Right renal cortex interstitium (tissue), 3 donors: ENCODE measurements around the gene TRAF3. TPM values are rescaled to one million over a fixed set of nuclear protein-coding genes. Genes with fewer than 3 reads are reported as not detected.

Source experiments
- DNase-seq, 3 donors: peaks; one replicate each; pipeline ENCODE4 v3.0.0-alpha.2; 2013; ENCODE audit warnings: low read depth in 3 of 3, low spot score in 2 of 3
- polyA plus RNA-seq, 3 donors: library from polyadenylated mRNA; unstranded; fragments of 120-200 nt; gene quantifications; one replicate each; pipeline ENCODE4 v1.2.1, GENCODE V29; 2013; ENCODE audit not compliant: insufficient read length in 3 of 3

Gene TRAF3
- 10 to 100 TPM; 15.9 to 17.1 (median 16.7) TPM for polyA plus RNA-seq

- DNase-seq, result no peak
These were observed at the start of gene TRAF3 for GRCh38 chr14:102776761-102777710. Gene TRAF3, plus strand, starts transcription at chr14:102777449. Its CDS starts 92,753 bp downstream, at chr14:102870202.

- DNase-seq, result no peak
These were observed 48.7 kb upstream of the TRAF3 start for GRCh38 chr14:102728501-102728900.

- DNase-seq, result no peak
These were observed 48.0 kb upstream of the TRAF3 start for GRCh38 chr14:102729268-102729667.

- no peak for DNase-seq
These were observed 47.4 kb upstream of the TRAF3 start for GRCh38 chr14:102729825-102730224.

GRCh38 chr14:102731101-102731870 is 46.0 kb upstream of the TRAF3 start:
- no peak for DNase-seq

GRCh38 chr14:102731871-102732800 is 45.1 kb upstream of the TRAF3 start:
- no peak for DNase-seq

- DNase-seq, result no peak
These were observed 44.3 kb upstream of the TRAF3 start for GRCh38 chr14:102732924-102733323.

GRCh38 chr14:102733326-102733725 is 43.9 kb upstream of the TRAF3 start:
- no peak for DNase-seq

- no peak for DNase-seq
These were observed 42.8 kb upstream of the TRAF3 start for GRCh38 chr14:102734436-102734835.

GRCh38 chr14:102736956-102737355 is 40.3 kb upstream of the TRAF3 start:
- DNase-seq, result no peak

GRCh38 chr14:102737402-102738372 is 39.6 kb upstream of the TRAF3 start:
- no peak for DNase-seq

GRCh38 chr14:102738373-102739189 is 38.7 kb upstream of the TRAF3 start:
- DNase-seq, result no peak

GRCh38 chr14:102739190-102739469 is 38.1 kb upstream of the TRAF3 start:
- no peak for DNase-seq

GRCh38 chr14:102746634-102747438 is 30.4 kb upstream of the TRAF3 start:
- no peak for DNase-seq

- no peak for DNase-seq
These were observed 28.4 kb upstream of the TRAF3 start for GRCh38 chr14:102748806-102749205.

- DNase-seq, result no peak
These were observed 27.6 kb upstream of the TRAF3 start for GRCh38 chr14:102749393-102750305.

- no peak for DNase-seq
These were observed 26.9 kb upstream of the TRAF3 start for GRCh38 chr14:102750376-102750775.
